Spleen (tissue), 11 donors: ENCODE results near the gene DSCAML1. TPM values are rescaled to one million over a fixed set of nuclear protein-coding genes. Genes with fewer than 3 reads are reported as not detected.

Source experiments
- DNase-seq: peaks from one replicate; pipeline ENCODE4 v3.0.0-alpha.2; 2020
- H3K27ac ChIP-seq, 8 donors: fragments of 200-600 bp; sonication (generic) in 7 of 8; 1 replicate in 4 of 8; 2 replicates in 4 of 8; pipeline versions ENCODE4 v1.5.0 to v1.8.0; 2016 to 2021; ENCODE audit warnings: inconsistent platforms in 4 of 8, mild to moderate bottlenecking in 4 of 8, moderate library complexity in 1 of 8
- H3K27me3 ChIP-seq, 7 donors: fragments of 200-600 bp; sonication (generic) in 6 of 7; replicated peaks in 1 of 7; 1 replicate in 4 of 7; 2 replicates in 3 of 7; pipeline versions ENCODE4 v1.5.0 to v1.8.0; 2016 to 2021; ENCODE audit warnings: inconsistent platforms in 3 of 7, mild to moderate bottlenecking in 1 of 7
- H3K36me3 ChIP-seq, 6 donors: fragments of 200-600 bp; sonication (generic) in 5 of 6; 1 replicate in 4 of 6; 2 replicates in 2 of 6; pipeline versions ENCODE4 v1.5.0 to v1.8.0; 2016 to 2021; ENCODE audit warnings: inconsistent platforms in 2 of 6
- H3K4me1 ChIP-seq, 6 donors: fragments of 200-600 bp; sonication (generic) in 5 of 6; 1 replicate in 3 of 6; 2 replicates in 3 of 6; pipeline versions ENCODE4 v1.5.0 to v1.8.0; 2016 to 2021; ENCODE audit warnings: inconsistent platforms in 3 of 6
- H3K4me3 ChIP-seq, 8 donors: fragments of 200-600 bp; sonication (generic) in 7 of 8; 1 replicate in 4 of 8; 2 replicates in 4 of 8; pipeline versions ENCODE4 v1.5.0 to v1.8.0; 2016 to 2021; ENCODE audit warnings: inconsistent platforms in 4 of 8, mild to moderate bottlenecking in 4 of 8, moderate library complexity in 2 of 8
- H3K9me3 ChIP-seq, 8 donors: fragments of 200-600 bp; sonication (generic) in 7 of 8; 1 replicate in 4 of 8; 2 replicates in 4 of 8; pipeline versions ENCODE4 v1.5.0 to v1.8.0; 2016 to 2021; ENCODE audit warnings: inconsistent platforms in 4 of 8
- POLR2A ChIP-seq, 3 donors: fragments of 450-650 bp; IDR thresholded peaks; one replicate each; pipeline ENCODE4 v1.5.1; 2017; ENCODE audit warnings: antibody characterized with exemption in 3 of 3, mild to moderate bottlenecking in 1 of 3
- POLR2AphosphoS5 ChIP-seq, 3 donors: sonication (generic); formaldehyde crosslinking; IDR thresholded peaks; one replicate each; pipeline ENCODE4 v1.5.1; 2017; ENCODE audit warnings: antibody characterized with exemption in 3 of 3
- WGBS, 5 donors: extraction: QIAGEN DNeasy Blood & Tissue Kit in 3 of 5; methylation state at CpG; one replicate each; pipeline versions ENCODE4 v1.1.5 to v1.1.7; 2013 to 2018; 5-methylcytosine and 5-hydroxymethylcytosine counted together
- intact Hi-C: fragments of 100-400 bp; cut with DNase I; formaldehyde crosslinking; loops from one replicate; pipeline ENCODE4 v1.15.0; 2023; ENCODE audit warnings: low total_unique reads
- polyA plus RNA-seq, 3 donors: library from polyadenylated mRNA; stranded (reverse); fragments of 200-250 nt; gene quantifications; one replicate each; pipeline ENCODE4 v1.2.1, GENCODE V29; 2013
- total RNA-seq, 7 donors: library from RNA; depleted of rRNA in 3 of 7; stranded (reverse); fragments of >200 nt in 3 of 7; fragmentation: NEBNext Ultra II Directional in 4 of 7; extraction: Animal tissue kit (Norgen Biotek cat#: 25700) in 4 of 7; gene quantifications; one replicate each; pipeline versions ENCODE4 v1.1.0 to v1.2.1, GENCODE V29; 2016 to 2021
- TF ChIP-seq, protein P1 (sequence below), 11 experiments: fragments of 200-600 bp in 7 of 11; fragments of 450-650 bp in 4 of 11; sonication (generic) in 4 of 11; IDR thresholded peaks in 8 of 11; conservative IDR thresholded peaks in 3 of 11; 1 replicate in 7 of 11; 2 replicates in 4 of 11; pipeline versions ENCODE4 v1.4.0 to v1.8.0; 2016 to 2021; ENCODE audit warnings: antibody characterized with exemption in 11 of 11, inconsistent platforms in 4 of 11, mild to moderate bottlenecking in 1 of 11
- donor health status: healthy with polysubstance abuse.
- donor health status: DM: no; HTN: no; CAD: no; lungs with moderate emphysema.
- donor health status: DM: no; HTN: no; CAD: no.
- donor health status: Bipolar disorder and iron deficiency.
- donor health status: healthy.
- donor health status: DM: no; HTN: no; CAD: no.
- donor health status: DM: yes; HTN: yes; CAD: no.

The DSCAML1 gene
- total and polyA plus RNA-seq, 10 donors: 0.07 to 10.7 (median 2.3) TPM

DNA sequence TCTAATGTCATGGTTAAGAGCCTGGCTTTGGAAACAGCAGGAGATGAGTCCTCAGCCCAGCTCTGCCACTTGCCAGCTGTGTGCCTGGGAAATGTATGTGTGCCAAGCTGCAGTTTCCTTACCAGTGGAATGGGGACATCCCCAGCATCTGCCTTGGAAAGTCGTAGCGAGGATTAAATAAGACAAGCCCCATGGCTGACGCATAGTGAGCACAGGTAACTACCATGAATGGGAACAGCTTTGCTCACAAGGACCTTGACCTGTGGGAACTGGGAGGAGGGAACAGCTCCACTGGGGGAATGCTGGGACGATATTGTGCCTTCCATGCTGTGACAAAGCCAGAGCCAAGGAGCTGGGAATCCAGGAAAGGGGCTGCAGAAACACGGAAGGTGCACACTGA, 2.6 kb upstream of the DSCAML1 start:
- H3K4me3 ChIP-seq: no peak overlapping the region
- H3K27ac ChIP-seq: no peak overlapping the region
- no peaks in the 10 kb centered on the region for H3K36me3 ChIP-seq
- no peak for DNase-seq
- H3K4me1 ChIP-seq: peaks cover 11 to 29% (median 22%) of the 10 kb centered on the region in 6 donors
- WGBS, 5 donors: 66 to 79% (median 76%) methylated on average over 5 of the region's 5 CpGs
- no peak for TF ChIP-seq POLR2AphosphoS5 (IDR thresholded peaks at IDR 0.05)
- TF ChIP-seq, protein P1, sequence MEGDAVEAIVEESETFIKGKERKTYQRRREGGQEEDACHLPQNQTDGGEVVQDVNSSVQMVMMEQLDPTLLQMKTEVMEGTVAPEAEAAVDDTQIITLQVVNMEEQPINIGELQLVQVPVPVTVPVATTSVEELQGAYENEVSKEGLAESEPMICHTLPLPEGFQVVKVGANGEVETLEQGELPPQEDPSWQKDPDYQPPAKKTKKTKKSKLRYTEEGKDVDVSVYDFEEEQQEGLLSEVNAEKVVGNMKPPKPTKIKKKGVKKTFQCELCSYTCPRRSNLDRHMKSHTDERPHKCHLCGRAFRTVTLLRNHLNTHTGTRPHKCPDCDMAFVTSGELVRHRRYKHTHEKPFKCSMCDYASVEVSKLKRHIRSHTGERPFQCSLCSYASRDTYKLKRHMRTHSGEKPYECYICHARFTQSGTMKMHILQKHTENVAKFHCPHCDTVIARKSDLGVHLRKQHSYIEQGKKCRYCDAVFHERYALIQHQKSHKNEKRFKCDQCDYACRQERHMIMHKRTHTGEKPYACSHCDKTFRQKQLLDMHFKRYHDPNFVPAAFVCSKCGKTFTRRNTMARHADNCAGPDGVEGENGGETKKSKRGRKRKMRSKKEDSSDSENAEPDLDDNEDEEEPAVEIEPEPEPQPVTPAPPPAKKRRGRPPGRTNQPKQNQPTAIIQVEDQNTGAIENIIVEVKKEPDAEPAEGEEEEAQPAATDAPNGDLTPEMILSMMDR (IDR thresholded peaks at IDR 0.05 in 8 of 11, conservative IDR thresholded peaks at IDR 0.05 in 3 of 11): no peak
- no peak for TF ChIP-seq POLR2A (IDR thresholded peaks at IDR 0.05)
- no peaks in the 10 kb centered on the region for H3K9me3 ChIP-seq
- peaks cover 6 to 49% (median 32%) of the 10 kb centered on the region in 7 donors for H3K27me3 ChIP-seq
- intact Hi-C loops: loop anchor here (10.0 kb wide), 1 partner anchor 255 kb away; no protein-coding TSS in a partner anchor

DNA sequence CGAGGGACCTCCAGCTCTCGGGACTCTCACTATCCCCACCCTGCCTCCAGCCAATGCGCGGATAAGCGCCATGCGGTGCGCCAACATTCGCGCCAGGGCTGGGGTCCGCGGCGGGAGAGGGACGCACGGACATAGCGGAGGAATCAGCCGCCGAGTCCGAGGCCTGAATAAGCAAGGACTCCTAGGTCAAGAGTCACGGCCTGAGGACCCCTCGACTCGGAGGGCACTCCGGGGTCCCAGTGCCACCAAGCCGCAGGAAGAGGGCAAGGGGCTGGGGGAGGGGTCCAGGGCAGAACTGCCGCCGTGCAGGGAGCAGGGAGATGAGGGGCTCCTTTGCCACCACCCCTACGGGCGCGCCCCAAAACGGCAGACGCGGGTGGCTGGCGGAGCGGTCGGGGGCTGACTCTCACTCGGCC, 552 bp downstream of the DSCAML1 start:
- Histone ChIP-seq H3K4me1 (peaks cover 11 to 29% (median 22%) of the 10 kb centered on the region in 6 donors), H3K27me3 (peaks cover 6 to 79% (median 40%) of the 10 kb centered on the region in 7 donors), H3K27ac (no peak overlapping the region), H3K9me3 (no peaks in the 10 kb centered on the region), H3K4me3 (peak overlapping the region in 7 of 8 donors; percentile 6 to 61 (median 23)), H3K36me3 (no peaks in the 10 kb centered on the region)
- peak in 1 of 3 donors; percentile 12 for TF ChIP-seq POLR2AphosphoS5 (IDR thresholded peaks at IDR 0.05)
- no peak for TF ChIP-seq POLR2A (IDR thresholded peaks at IDR 0.05)
- TF ChIP-seq, protein P1 (IDR thresholded peaks at IDR 0.05 in 8 of 11, conservative IDR thresholded peaks at IDR 0.05 in 3 of 11): peak in 1 of 11 experiments; percentile 7
- WGBS, 5 donors: 4 to 9% (median 5%) methylated on average over 27 to 35 of the region's 35 CpGs
- no peak for DNase-seq
- intact Hi-C loops: no loop called here

DNA sequence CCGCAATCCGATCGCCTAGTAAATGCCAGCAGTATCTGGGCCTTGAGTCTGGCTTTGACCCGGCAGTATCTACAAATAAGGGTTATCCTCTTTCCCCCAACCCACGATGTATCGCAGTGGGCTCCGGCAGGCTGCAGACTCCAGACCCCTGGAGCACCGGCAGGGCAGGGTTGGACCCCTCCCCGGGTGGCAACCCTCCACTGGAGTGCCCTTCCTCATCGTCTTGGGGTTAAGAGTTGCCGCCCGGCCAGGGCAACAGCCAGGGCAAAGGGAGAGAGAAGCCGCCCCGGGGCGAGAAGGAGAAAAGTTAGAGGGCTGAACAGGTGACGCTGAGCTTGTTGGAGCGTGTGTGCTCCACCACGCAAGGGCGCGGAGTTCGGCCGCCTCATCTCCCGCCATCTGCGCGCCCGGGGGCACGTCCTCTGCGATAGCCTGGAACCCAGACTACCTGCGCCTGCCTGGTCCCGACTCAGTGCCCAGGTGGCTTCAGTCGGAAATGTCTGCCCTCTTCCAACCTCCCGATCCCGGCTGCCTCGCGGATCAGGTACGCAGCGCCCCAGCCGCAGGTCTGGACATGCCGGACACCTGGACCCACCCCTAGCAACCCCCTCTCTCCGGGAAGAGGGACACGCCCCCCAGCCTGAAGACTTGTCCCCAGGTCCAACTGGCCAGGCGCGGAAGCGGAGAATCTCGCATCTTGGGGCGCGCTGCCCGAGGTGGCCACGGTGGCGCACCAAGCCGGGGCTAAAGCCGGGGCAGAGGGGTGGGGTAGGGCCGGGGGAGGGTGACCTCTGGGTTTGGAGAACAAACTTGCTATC, 1.2 kb downstream of the DSCAML1 start:
- intact Hi-C loops: no loop called here
- no peaks in the 10 kb centered on the region for H3K9me3 ChIP-seq
- peak overlapping the region in 4 of 8 donors; percentile 21 to 61 (median 34) for H3K4me3 ChIP-seq
- no peak overlapping the region for H3K27ac ChIP-seq
- H3K36me3 ChIP-seq: no peaks in the 10 kb centered on the region
- H3K27me3 ChIP-seq: peaks cover 6 to 84% (median 40%) of the 10 kb centered on the region in 7 donors
- WGBS, 5 donors: 8 to 13% (median 9%) methylated on average over 27 to 53 of the region's 53 CpGs
- TF ChIP-seq, protein P1 (IDR thresholded peaks at IDR 0.05 in 8 of 11, conservative IDR thresholded peaks at IDR 0.05 in 3 of 11): no peak
- TF ChIP-seq POLR2AphosphoS5 (IDR thresholded peaks at IDR 0.05) (no peak), POLR2A (IDR thresholded peaks at IDR 0.05) (no peak)
- peaks cover 11 to 29% (median 22%) of the 10 kb centered on the region in 6 donors for H3K4me1 ChIP-seq
- DNase-seq: no peak
